NB4 (cell line): ENCODE measurements around the gene USP24.

ENCODE experiments used
- DNase-seq: peaks from one replicate; pipeline ENCODE4 v3.0.0; 2010; ENCODE audit warnings: low read depth
- H3K4me3 ChIP-seq: one replicate; pipeline ENCODE4 v1.5.1; 2011; ENCODE audit warnings: mild to moderate bottlenecking, low read depth, low read length, moderate library complexity
- MYC ChIP-seq: IDR thresholded peaks from 2 replicates; pipeline ENCODE4 v1.6.1; 2011; ENCODE audit warnings: low read depth, low read length
- POLR2A ChIP-seq: IDR thresholded peaks from 2 replicates; pipeline ENCODE4 v1.6.1; 2011; ENCODE audit warnings: mild to moderate bottlenecking; ENCODE audit not compliant: insufficient read length; ENCODE audit errors: extremely low read depth
- TF ChIP-seq, protein P1 (sequence below): IDR thresholded peaks from one replicate; pipeline ENCODE4 v1.5.1; 2012; ENCODE audit warnings: low read depth, low read length
- TF ChIP-seq, protein P2 (sequence below): IDR thresholded peaks from 2 replicates; pipeline ENCODE4 v1.6.1; 2011; ENCODE audit warnings: low read depth, low read length

USP24 gene

GRCh38 chr1:55140546-55140983, 74.6 kb downstream of the USP24 start:
- peak; percentile 85 for DNase-seq
- TF ChIP-seq MYC: peak; percentile 30; the same call in 1 of the 2 replicates
- TF ChIP-seq, protein P1, sequence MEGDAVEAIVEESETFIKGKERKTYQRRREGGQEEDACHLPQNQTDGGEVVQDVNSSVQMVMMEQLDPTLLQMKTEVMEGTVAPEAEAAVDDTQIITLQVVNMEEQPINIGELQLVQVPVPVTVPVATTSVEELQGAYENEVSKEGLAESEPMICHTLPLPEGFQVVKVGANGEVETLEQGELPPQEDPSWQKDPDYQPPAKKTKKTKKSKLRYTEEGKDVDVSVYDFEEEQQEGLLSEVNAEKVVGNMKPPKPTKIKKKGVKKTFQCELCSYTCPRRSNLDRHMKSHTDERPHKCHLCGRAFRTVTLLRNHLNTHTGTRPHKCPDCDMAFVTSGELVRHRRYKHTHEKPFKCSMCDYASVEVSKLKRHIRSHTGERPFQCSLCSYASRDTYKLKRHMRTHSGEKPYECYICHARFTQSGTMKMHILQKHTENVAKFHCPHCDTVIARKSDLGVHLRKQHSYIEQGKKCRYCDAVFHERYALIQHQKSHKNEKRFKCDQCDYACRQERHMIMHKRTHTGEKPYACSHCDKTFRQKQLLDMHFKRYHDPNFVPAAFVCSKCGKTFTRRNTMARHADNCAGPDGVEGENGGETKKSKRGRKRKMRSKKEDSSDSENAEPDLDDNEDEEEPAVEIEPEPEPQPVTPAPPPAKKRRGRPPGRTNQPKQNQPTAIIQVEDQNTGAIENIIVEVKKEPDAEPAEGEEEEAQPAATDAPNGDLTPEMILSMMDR: peak; percentile 79
- TF ChIP-seq POLR2A: no peak
- TF ChIP-seq, protein P2, sequence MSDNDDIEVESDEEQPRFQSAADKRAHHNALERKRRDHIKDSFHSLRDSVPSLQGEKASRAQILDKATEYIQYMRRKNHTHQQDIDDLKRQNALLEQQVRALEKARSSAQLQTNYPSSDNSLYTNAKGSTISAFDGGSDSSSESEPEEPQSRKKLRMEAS: no peak
- no peak overlapping the region for H3K4me3 ChIP-seq

- TF ChIP-seq MYC (no peak), POLR2A (no peak)
- TF ChIP-seq, protein P2: no peak
- TF ChIP-seq, protein P1: no peak
- no peak overlapping the region for H3K4me3 ChIP-seq
- DNase-seq: no peak
Measured at GRCh38 chr1:55140137-55140536, 75.0 kb downstream of the USP24 start.

GRCh38 chr1:55138823-55139222, 76.3 kb downstream of the USP24 start:
- TF ChIP-seq, protein P1: no peak
- TF ChIP-seq MYC (no peak), POLR2A (no peak)
- TF ChIP-seq, protein P2: no peak
- no peak for DNase-seq
- no peak overlapping the region for H3K4me3 ChIP-seq

GRCh38 chr1:55134152-55134808, 80.9 kb downstream of the USP24 start:
- no peak overlapping the region for H3K4me3 ChIP-seq
- TF ChIP-seq MYC: no peak
- TF ChIP-seq, protein P2: no peak
- TF ChIP-seq POLR2A: no peak
- TF ChIP-seq, protein P1: no peak
- no peak for DNase-seq

DNA sequence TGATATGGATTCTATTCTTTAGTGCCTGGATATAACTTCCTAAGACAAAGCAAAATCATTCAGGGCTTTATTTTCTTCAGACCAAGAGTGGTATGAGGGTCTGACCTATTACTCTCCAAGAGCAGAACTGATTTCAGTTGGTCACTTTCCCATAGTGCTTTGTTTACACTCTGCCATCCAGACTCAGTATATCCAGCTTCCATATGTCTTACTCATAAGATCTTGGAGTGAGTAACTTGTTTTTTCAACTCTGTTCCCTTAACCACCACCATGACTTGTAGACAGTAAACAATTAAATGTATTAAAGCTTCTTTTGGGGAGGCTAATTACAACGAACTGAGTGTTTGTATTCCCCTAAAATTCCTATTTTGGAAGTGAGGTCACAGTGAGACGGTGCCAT, 83.4 kb downstream of the USP24 start:
- DNase-seq: no peak
- TF ChIP-seq, protein P1: no peak
- TF ChIP-seq, protein P2: no peak
- no peak overlapping the region for H3K4me3 ChIP-seq
